Activated naive CD4-positive, alpha-beta T cell (primary cell): ENCODE results near the gene ARMC7.

Source experiments
- DNase-seq, 4 experiments: peaks; one replicate each; lab custom pipeline; 2025; lab: John Stamatoyannopoulos, UW

ARMC7 gene

GRCh38 chr17:75078284-75079022 is 31.3 kb upstream of the ARMC7 start:
- no peak for DNase-seq

DNA sequence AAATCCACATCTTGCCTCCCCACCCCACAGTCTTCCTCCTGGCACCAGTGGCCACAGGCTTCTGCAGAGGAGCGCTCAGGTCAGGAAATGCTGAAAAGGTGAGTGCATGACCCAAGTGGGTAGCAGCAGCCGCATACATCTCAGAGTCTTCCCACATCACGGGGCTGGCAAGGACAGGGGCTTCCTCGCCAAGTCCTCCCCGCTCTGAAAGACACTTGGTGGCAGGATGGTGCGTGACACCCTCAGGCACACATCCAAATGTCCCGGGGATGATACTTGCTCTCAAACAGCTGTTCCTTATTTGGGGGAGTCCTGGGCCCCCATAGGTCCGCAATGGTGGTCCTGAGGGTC is 30.8 kb upstream of the ARMC7 start:
- no peak for DNase-seq

DNA sequence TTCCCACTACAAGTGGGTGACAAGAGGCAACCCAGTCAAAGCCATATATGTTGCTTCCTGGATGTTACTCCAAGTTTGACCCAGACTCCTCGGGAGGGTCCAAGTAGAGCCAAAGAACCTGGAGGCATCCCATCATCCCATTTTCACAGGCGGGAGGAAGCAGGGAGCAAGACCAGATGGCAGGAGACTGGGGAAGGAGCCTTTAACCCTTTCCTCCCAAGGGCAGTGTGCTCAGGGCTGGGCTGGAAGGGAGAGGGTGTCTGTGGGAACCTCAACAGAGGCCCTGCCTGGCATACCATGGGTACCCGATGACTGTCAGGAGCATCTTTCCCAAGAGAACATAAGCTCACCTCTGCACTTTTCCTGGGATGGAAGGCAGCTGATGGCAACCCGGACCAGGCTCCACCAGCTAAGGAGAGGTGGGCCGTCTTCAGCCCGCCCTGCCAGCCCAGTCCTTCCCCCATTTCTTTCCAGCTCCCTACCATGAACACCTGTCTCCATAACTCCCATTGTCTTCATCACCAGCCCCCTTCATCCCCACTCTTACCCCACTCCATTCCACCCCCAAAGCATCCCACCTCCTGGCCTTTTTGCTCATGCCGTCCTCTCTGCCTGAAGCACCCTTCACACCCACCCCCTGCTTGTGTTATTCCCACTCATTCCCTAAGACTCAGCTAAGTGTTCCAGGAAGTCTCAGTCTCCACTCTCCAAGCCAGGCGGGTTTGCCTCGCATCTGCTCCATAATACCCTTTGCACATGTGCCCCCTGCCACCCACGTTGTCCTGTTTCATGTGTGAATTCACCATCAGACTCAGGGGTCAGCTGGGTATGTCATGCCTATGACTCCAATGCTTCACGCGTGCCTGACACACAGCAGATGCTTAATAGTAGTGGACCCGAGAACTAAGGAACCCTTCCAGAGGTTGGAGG is 27.9 kb upstream of the ARMC7 start:
- no peak for DNase-seq

- DNase-seq: no peak
Observed at GRCh38 chr17:75082683-75083082, 27.1 kb upstream of the ARMC7 start.

GRCh38 chr17:75084039-75084660 is 25.6 kb upstream of the ARMC7 start:
- no peak for DNase-seq

- DNase-seq: no peak
Observed at GRCh38 chr17:75086496-75087181, 23.1 kb upstream of the ARMC7 start.

DNA sequence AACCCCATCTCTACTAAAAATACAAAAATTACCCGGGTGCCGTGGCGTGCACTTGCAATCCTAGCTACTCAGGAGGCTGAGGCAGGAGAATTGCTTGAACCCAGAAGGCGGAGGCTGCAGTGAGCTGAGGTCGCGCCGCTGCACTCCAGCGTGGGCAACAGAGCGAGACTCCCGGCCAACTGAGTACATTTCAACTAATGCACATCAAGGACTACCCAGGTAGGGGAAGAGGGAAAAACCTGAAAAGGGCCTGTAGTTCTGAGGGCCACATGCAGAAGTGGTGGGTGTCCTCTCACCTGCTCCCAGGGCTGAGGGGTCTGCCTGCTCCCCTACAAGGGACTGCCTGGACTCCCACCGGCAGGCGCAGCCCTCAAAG is 22.6 kb upstream of the ARMC7 start:
- no peak for DNase-seq

- DNase-seq: peak in 1 of 4 experiments; percentile 45
Observed at GRCh38 chr17:75087558-75088453, 22.0 kb upstream of the ARMC7 start, which contains the start of gene SLC16A5. Gene SLC16A5 (plus strand): TSS chr17:75087954. CDS start chr17:75093637, 5,683 bp downstream.

DNA sequence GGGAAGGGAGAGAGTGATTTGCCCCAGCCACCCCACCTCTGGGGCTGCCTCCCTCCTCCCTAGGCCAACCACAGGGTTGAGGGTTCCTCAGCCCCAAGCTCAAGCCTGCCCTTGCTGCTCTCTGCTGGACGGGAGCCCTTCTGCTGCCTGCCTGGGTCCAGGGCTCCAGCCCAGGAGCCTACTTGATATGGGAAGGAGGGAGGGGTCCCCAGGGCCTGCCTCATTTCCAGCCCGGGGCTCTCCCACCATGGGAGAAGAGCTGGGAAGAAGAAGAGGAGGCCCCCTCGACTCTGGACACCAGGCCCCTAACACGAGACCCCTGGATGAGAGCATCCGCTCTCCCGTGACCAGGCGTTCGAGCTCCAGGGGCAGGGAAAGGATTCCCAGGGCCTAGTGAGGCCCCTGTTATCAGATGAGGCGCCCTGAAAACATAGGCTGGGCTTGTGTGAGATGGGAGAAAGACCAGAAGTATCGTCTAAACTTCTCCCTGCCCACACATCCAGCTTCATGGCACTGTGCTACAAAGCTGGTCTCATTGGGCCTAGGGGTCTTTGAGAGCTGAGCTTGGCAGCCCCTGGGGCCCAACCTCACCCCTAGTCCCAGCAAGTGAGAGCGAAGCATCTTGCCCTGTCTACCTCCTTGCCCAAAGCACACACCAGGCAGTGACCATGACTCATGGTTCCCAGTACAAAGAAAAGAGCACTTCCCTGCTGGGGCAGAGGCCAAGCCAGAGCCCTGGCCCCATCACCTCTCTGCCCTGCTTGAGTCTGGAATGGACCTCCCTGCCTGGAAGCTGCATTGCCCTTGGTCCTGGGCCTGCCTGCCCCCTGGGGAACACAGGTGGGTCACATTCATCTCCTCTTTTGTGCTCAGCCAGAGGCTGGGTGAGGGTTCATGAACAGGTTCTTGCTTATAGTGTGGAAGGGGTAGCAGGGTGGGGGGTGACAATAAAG is 21.0 kb upstream of the ARMC7 start:
- DNase-seq: no peak

DNA sequence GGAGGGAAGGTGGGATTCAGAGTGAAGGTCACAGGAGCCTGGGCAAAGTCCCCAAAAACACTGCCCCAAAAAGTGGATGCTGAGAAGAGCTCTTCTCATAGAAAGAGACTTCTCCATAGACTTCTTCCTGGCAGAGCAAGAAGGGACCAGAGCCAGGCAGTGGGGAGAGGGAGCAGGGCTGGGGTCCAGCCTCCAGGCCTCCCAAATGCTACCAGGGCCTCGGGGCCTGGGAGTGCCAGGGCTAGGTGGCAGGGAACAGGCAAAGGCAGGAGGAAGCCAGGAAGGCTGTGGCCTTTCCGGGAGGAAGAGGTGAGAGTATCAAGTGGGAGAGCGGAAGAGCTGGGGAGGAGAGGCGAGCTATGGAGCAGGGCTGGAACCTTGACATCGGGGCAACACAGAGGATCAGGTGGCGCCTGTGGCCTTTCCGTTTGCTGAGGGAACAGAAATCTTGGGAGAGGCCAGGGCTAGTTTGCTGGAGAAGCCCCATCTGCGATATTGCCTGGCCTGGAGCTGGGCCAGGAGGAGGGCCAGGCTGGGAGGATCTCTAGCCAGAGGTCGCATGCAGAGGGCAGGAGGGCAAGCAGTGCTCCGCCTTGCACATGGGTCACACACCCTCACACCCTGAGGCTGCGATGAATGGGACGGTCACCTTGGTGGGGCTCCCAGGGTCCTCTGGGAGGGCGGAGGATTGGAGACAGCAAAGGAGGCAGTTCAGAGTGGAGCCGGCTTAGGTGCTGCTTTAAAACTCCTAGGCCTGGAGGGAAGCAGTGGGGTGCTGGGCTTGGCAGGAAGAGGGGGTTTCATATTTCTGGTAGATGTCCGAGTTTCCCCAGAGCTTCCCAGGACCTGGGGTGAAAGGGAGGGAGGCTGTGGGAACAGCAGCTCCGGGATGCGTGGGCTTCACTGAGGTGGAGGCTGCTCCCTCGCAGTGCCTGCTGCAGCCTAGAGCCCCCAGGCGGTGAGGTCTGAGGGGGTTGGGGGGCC is 18.6 kb upstream of the ARMC7 start:
- no peak for DNase-seq

- DNase-seq: no peak
Observed at GRCh38 chr17:75091855-75092327, 17.9 kb upstream of the ARMC7 start.

DNA sequence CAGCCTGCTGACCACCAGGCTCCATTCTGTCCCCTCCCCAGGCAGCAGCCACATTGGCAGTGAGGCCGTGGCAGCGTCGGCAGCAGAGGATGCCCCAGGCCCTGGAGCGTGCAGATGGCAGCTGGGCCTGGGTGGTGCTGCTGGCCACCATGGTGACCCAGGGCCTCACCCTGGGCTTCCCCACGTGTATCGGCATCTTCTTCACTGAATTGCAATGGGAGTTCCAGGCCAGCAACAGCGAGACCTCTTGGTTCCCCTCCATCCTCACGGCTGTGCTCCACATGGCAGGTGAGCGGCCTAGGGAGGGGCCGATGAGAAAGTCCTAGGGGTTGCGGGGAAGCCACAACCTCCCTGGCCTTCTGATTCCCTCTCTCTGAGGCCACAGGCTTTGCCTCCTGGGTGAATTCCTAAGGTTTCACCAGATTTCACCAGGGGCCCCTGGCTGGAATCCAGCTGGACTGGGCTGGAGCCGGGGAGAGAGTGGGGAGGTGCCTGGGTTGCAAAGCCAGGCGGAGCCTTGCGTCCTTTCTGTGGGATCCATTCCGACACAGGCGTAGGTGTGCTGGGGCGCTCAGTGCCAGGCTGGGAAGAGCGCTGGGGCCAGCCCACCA is 16.1 kb upstream of the ARMC7 start:
- DNase-seq: no peak

GRCh38 chr17:75094871-75095399 is 14.8 kb upstream of the ARMC7 start:
- DNase-seq: no peak

GRCh38 chr17:75096082-75096625 is 13.6 kb upstream of the ARMC7 start:
- DNase-seq: no peak

- no peak for DNase-seq
Observed at GRCh38 chr17:75097865-75098264, 11.9 kb upstream of the ARMC7 start.

GRCh38 chr17:75098861-75099260 is 10.9 kb upstream of the ARMC7 start:
- no peak for DNase-seq

GRCh38 chr17:75099881-75100595 is 9.7 kb upstream of the ARMC7 start:
- no peak for DNase-seq
